IPS DF 6.9 (cell line): ENCODE results near the gene USP19.

Experiments used
- DNase-seq: peaks from one replicate; pipeline ENCODE4 v3.0.0-alpha.2; 2013; ENCODE audit warnings: low read depth, low spot score
- H3K27ac ChIP-seq: one replicate; pipeline ENCODE4 v1.5.1; 2013; ENCODE audit warnings: low read length, control low read depth
- H3K27me3 ChIP-seq: 2 replicates; pipeline ENCODE4 v1.6.1; 2013; ENCODE audit warnings: mild to moderate bottlenecking, low read length; ENCODE audit not compliant: control insufficient read depth, insufficient read depth
- H3K36me3 ChIP-seq: 2 replicates; pipeline ENCODE4 v1.6.1; 2013; ENCODE audit warnings: low read length; ENCODE audit not compliant: control insufficient read depth, insufficient read depth
- H3K4me1 ChIP-seq: 2 replicates; pipeline ENCODE4 v1.6.1; 2013; ENCODE audit warnings: low read length; ENCODE audit not compliant: control insufficient read depth, insufficient read depth
- H3K4me3 ChIP-seq: 2 replicates; pipeline ENCODE4 v1.5.1; 2013; ENCODE audit warnings: mild to moderate bottlenecking, low read length
- H3K9me3 ChIP-seq: 2 replicates; pipeline ENCODE4 v1.6.1; 2013; ENCODE audit warnings: low read length, inconsistent platforms; ENCODE audit not compliant: control insufficient read depth, insufficient read depth
- WGBS: extraction: QIAGEN DNeasy Blood & Tissue Kit; methylation state at CpG from one replicate; pipeline ENCODE4 v1.1.7; 2013; ENCODE audit warnings: mixed read lengths, missing lambda C conversion rate; ENCODE audit not compliant: insufficient read length, insufficient coverage; 5-methylcytosine and 5-hydroxymethylcytosine counted together

Gene USP19, protein sequence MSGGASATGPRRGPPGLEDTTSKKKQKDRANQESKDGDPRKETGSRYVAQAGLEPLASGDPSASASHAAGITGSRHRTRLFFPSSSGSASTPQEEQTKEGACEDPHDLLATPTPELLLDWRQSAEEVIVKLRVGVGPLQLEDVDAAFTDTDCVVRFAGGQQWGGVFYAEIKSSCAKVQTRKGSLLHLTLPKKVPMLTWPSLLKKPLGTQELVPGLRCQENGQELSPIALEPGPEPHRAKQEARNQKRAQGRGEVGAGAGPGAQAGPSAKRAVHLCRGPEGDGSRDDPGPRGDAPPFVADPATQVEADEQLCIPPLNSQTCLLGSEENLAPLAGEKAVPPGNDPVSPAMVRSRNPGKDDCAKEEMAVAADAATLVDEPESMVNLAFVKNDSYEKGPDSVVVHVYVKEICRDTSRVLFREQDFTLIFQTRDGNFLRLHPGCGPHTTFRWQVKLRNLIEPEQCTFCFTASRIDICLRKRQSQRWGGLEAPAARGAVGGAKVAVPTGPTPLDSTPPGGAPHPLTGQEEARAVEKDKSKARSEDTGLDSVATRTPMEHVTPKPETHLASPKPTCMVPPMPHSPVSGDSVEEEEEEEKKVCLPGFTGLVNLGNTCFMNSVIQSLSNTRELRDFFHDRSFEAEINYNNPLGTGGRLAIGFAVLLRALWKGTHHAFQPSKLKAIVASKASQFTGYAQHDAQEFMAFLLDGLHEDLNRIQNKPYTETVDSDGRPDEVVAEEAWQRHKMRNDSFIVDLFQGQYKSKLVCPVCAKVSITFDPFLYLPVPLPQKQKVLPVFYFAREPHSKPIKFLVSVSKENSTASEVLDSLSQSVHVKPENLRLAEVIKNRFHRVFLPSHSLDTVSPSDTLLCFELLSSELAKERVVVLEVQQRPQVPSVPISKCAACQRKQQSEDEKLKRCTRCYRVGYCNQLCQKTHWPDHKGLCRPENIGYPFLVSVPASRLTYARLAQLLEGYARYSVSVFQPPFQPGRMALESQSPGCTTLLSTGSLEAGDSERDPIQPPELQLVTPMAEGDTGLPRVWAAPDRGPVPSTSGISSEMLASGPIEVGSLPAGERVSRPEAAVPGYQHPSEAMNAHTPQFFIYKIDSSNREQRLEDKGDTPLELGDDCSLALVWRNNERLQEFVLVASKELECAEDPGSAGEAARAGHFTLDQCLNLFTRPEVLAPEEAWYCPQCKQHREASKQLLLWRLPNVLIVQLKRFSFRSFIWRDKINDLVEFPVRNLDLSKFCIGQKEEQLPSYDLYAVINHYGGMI (N-terminal part only)

DNA sequence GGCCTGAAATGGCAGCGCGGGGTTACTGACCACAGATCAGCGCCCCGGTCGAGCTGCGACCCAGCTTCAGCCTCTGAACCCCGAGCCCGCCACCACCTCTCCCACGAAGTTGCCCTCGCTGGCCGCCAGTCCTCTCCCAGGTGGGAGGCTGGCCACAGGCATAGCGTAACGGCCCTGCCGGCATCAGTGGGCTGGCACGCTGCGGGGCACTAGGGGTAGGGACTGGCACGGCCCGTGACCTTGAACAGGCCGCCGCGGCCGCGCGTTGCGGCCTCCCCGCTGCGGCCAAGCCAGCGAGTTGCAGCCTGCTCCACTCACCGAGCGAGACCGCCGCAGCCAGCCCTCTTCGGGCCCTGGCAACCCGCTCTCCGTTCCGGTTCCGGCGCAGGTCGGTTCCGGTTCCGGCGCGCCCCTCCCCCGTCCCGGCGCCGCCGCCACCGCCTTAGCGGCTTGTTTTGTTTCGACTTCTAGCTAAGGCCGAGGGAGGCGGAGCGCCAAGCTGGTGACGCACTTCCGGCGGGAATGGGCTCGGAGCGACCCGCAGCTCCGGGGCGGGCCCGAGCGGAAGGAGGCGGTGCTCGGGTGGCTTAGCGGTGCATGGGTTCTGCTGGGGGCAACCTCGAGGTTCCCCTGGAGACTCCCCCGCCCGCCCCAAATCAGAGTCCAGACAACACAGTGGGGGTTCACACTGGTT, at the start of gene USP19:
USP19 (minus strand) TSS at position 386 of the 694 bp plus-strand sequence. CDS start 1,678 bp downstream, outside the sequence.
- Histone ChIP-seq H3K4me3 (peak within 1 kb of the TSS; percentile 78), H3K27ac (no peak within 1 kb of the TSS), H3K9me3 (no peaks in the 10 kb centered on the region), H3K27me3 (no peaks in the 10 kb centered on the region), H3K36me3 (peaks cover 39% of the 10 kb centered on the region), H3K4me1 (peaks cover 2% of the 10 kb centered on the region)
- no CpG with 5 or more reads among the region's 70 CpGs for WGBS
- DNase-seq: peak; percentile 78

DNA sequence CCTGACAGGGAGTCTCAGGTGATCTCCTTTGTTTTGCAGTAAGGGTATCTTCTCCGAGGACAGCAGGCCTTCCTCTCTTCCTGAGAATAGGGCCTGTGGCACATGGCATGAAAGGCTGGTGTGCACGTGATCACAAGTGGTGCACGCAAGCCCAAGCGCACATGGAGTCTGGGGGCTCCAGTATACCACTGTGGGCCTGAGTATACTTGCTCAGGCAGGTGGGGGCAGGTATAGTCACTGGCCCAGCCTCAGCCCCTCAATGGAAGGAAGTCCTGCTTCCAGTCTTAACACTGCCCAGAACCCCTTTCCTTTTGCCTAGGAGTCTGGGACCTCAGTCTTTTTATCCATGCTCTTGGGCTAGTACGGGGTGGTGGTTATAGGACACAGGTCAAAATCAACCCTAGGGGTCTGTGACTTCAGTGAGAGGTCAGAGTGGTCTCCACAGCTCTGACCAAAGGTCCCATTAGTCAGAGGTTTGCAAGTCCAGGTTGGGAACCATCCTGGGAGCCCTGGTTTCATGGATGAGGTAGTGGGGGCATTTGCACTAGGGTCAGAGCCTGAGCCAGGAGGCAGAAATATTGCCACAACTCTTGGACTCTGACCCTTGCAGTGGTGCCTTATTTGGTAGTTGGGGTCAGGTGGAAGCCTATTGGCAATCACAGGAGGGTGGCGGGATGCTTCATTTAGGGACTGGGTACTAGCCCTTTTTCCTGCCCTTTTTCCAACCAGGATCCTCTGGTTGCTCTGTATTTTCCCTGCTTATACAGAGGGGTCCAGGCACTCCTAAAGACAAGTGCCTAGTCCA, 46.3 kb upstream of the USP19 start:
- Histone ChIP-seq H3K27ac (no peak overlapping the region), H3K9me3 (no peaks in the 10 kb centered on the region), H3K4me1 (peaks cover 3% of the 10 kb centered on the region; the same call in 1 of the 2 replicates), H3K36me3 (peaks cover 12% of the 10 kb centered on the region), H3K4me3 (peak overlapping the region; percentile 4; the same call in 1 of the 2 replicates), H3K27me3 (no peaks in the 10 kb centered on the region)
- WGBS: no CpG with 5 or more reads among the region's 6 CpGs
- no peak for DNase-seq

DNA sequence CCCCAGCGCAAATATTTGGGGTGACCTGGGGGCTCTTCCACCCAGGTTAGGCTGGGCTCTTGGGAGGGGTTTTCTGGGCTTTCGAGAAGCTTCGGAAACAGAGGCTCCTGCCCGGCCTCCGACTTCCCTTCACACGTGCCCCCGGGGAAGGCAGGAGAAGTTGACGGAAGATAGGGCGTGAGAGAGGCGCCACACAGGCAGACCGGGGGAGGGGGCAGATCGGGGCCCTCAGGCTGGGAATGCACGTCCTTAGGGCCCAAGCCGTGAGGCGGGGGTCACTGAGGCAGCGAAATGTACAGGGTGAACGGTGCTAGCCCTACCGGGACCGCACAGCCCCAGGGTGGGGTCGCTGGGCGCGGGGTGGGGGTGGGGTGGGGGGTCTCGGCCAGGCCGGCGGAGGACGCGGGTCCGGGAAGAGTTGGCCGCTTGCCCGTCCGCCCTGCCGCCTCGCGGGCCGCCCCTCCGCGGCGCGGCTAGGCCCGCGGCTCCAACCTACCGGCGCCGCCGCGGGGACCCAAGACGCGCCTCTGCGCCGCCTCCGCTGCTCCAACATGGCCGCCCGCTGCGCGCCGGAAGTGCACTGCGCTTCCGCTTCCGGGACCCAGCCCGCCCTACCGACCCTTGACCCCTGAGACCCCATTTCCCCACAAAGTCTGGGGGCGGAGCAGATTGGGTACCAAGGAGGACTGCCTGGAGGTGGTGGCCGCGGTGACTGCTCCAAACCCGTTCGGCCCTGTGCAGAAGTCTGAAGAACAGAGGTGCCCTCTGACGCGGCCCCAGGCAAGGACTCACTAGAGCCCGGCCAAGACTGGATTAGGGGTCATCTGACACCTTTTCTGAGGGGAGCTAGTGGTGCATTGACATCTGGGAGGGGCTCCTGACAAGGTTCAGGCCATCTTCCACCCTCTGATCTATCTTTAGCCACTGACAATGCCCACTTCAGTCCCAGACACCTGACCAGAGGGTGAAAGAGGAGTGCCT, 45.4 kb upstream of the USP19 start, which contains the start of gene CCDC71:
CCDC71 (minus strand) TSS at position 561 of the 981 bp plus-strand sequence. CDS start 2,123 bp downstream, outside the sequence.
- H3K4me1 ChIP-seq: peaks cover 3% of the 10 kb centered on the region; the same call in 1 of the 2 replicates
- H3K4me3 ChIP-seq: peak within 1 kb of the TSS; percentile 78
- no peaks in the 10 kb centered on the region for H3K9me3 ChIP-seq
- H3K27ac ChIP-seq: no peak within 1 kb of the TSS
- H3K36me3 ChIP-seq: peaks cover 12% of the 10 kb centered on the region
- DNase-seq: peak; percentile 74
- H3K27me3 ChIP-seq: no peaks in the 10 kb centered on the region
- no CpG with 5 or more reads among the region's 69 CpGs for WGBS

DNA sequence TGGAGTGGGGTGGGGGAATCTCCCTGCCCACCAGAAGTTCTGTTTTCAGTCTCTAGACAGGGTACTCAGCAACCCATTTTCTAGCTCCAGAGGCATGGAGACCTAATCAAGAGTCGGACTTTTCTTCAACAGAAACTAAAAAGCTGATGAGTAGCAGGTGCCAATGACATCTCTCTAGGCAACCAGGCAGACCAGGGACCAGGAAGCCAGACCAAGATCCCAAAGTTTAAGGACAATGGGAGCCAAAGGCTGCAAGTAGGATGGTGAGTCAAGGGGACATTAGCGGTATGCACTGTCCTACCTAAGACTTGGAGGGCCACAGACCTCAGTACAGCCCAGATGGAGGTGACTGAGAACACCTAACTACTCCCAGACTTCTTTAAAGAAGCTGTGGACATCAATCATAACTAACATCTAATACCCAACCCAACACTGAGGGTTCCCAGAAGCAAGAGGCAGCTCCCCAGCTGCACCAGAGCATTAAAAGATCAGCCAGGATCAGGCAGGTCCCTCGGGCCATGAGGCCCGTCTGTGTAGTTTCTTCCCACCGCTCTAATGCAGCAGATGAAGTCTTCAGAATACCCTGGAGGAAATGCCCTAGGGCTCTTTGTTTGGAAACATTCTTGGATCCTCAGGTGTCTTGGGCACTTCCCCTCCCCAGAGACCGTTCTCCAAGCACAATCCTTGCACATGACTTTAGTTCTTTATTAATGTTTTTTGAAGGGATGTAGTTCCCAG, 44.5 kb upstream of the USP19 start:
- H3K4me3 ChIP-seq: peak overlapping the region; percentile 78; the same call in 1 of the 2 replicates
- WGBS: no CpG with 5 or more reads among the region's 6 CpGs
- peaks cover 3% of the 10 kb centered on the region; the same call in 1 of the 2 replicates for H3K4me1 ChIP-seq

DNA sequence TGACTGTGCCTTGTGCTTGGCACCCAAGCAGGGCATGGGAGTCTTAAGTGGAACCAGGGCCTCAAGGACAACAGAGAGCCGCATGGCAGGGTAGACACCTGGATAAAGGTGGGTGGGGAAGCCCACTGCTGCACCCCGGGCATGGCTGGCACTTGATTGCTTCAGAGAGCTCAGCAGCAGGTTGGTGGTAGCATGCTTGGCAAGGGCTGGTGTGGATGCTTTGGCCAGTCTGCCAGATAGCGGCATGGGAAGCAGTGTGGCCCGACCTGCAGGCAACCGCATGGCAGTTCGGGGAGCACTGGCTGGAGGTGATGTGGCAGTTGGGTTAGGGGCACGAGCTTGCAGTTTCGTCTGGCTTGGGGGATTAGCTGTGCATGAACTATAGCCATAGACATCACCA, 43.0 kb upstream of the USP19 start:
- no peak for DNase-seq
- Histone ChIP-seq H3K4me3 (no peak overlapping the region), H3K36me3 (peaks cover 12% of the 10 kb centered on the region), H3K9me3 (no peaks in the 10 kb centered on the region), H3K27ac (no peak overlapping the region), H3K4me1 (peaks cover 3% of the 10 kb centered on the region; the same call in 1 of the 2 replicates), H3K27me3 (no peaks in the 10 kb centered on the region)
- WGBS: no CpG with 5 or more reads among the region's 8 CpGs

More for the DNA sequence above, 44.5 kb upstream of the USP19 start:
- H3K27me3 ChIP-seq: no peaks in the 10 kb centered on the region
- no peaks in the 10 kb centered on the region for H3K9me3 ChIP-seq
- peaks cover 12% of the 10 kb centered on the region for H3K36me3 ChIP-seq
- no peak overlapping the region for H3K27ac ChIP-seq
- no peak for DNase-seq

DNA sequence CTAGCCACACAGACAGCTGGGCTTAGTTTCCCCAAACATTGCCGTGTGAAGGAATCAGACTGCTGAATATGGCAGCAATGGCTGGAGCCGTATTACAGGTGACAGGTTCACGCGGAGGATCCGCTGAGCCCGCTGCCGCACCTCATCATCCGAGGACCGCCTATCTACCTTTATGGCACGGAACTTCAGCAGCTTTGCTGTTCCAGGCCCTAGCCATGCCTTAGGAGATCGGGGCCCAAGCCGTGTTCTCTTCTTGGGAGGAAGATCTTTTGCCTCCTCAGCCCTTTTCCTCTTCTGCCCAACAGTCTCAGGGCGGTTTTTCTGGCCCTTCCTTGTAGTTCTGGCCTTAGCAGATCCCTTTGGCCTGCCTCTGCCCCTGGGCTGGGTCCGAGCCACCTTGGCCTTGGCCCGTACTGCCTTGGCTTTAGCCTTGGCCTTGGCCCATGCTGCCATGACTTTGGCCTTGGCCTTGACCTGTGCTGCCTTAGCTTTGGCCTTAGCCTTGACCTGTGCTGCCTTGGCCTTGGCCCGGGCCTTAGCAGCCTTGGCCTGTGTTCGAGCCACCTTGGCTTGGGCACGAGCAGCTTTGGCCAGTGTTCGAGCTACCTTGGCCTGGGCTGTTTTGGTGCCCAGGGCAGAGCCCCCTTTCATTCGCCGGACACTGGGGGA, 42.3 kb upstream of the USP19 start:
- H3K27me3 ChIP-seq: no peaks in the 10 kb centered on the region
- H3K27ac ChIP-seq: no peak overlapping the region
- H3K9me3 ChIP-seq: no peaks in the 10 kb centered on the region
- H3K4me1 ChIP-seq: peaks cover 3% of the 10 kb centered on the region; the same call in 1 of the 2 replicates
- H3K4me3 ChIP-seq: no peak overlapping the region
- no peak for DNase-seq
- WGBS: no CpG with 5 or more reads among the region's 21 CpGs
- H3K36me3 ChIP-seq: peaks cover 12% of the 10 kb centered on the region

DNA sequence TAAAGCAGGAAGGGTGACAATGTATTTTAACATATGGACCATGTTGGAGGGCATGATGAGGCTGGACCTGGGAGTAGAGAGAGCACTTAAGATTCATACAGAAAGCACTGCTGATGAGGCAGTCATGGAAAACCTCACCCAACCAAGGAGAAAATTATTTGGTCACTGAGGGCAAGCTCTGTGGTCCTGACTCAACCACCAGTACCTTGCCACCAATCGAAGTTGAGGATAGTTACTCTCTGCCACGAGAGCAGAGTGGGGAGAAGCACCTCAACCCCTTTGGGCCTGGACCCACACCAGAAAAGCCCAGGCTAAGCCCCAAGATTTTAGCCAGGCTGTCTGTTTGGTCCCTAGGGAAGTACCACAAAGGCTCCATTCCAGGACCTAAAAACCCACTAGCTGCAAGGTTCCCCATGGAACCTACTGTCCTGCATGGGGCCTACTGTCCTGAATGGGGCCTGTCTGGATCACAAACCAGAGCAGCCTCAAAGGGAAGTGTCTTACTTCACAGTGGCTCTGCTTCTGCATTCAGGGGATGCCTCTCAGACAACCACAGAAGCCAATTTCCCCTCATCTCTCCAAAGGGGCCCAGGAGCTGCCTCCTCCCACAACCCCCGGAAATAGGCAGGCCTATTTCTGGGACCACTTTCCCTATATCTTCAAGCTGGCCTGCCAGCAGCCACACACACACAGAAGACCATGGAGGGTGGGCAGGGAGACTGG, 41.3 kb upstream of the USP19 start:
- H3K27ac ChIP-seq: no peak overlapping the region
- no peaks in the 10 kb centered on the region for H3K9me3 ChIP-seq
- H3K4me3 ChIP-seq: no peak overlapping the region
- H3K27me3 ChIP-seq: no peaks in the 10 kb centered on the region
- DNase-seq: no peak
- peaks cover 3% of the 10 kb centered on the region; the same call in 1 of the 2 replicates for H3K4me1 ChIP-seq
- peaks cover 12% of the 10 kb centered on the region for H3K36me3 ChIP-seq
- no CpG with 5 or more reads among the region's 3 CpGs for WGBS
